ENCODE results near the gene CORO7.

Gene CORO7

GRCh38 chr16:4416200-4417032 lies at the start of gene CORO7:
Gene CORO7, minus strand, starts transcription at chr16:4416596. Its CDS starts 78 bp downstream, at chr16:4416518.
- H3K4me3 Mint-ChIP-seq, result peak within 1 kb of the TSS; percentile 89
- no peaks in the 10 kb centered on the region for H3K27me3 Mint-ChIP-seq
- peaks cover 40% of the 10 kb centered on the region for H3K4me1 Mint-ChIP-seq (ENCODE audit: low read depth)
- peak; percentile 99 for DNase-seq
- H3K27ac Mint-ChIP-seq, result peak within 1 kb of the TSS; percentile 95
- H3K9me3 Mint-ChIP-seq, result no peaks in the 10 kb centered on the region
- H3K36me3 Mint-ChIP-seq (ENCODE audit: low read depth), result peaks cover 31% of the 10 kb centered on the region

- H3K4me1 Mint-ChIP-seq (ENCODE audit: low read depth), result peaks cover 29% of the 10 kb centered on the region
- peaks cover 88% of the 10 kb centered on the region for H3K36me3 Mint-ChIP-seq (ENCODE audit: low read depth)
- H3K27me3 Mint-ChIP-seq, result no peaks in the 10 kb centered on the region
- no peaks in the 10 kb centered on the region for H3K9me3 Mint-ChIP-seq
- DNase-seq, result no peak
- peak overlapping the region; percentile 78 for H3K27ac Mint-ChIP-seq
- no peak overlapping the region for H3K4me3 Mint-ChIP-seq
Measured at GRCh38 chr16:4463522-4464163, 47.2 kb upstream of the CORO7 start.

GRCh38 chr16:4461250-4462085 lies 45.1 kb upstream of the CORO7 start:
- no peak for DNase-seq
- no peaks in the 10 kb centered on the region for H3K27me3 Mint-ChIP-seq
- no peak overlapping the region for H3K4me3 Mint-ChIP-seq
- peaks cover 26% of the 10 kb centered on the region for H3K4me1 Mint-ChIP-seq (ENCODE audit: low read depth)
- H3K9me3 Mint-ChIP-seq, result no peaks in the 10 kb centered on the region
- H3K36me3 Mint-ChIP-seq (ENCODE audit: low read depth), result peaks cover 91% of the 10 kb centered on the region
- peak overlapping the region; percentile 79 for H3K27ac Mint-ChIP-seq

- H3K4me1 Mint-ChIP-seq (ENCODE audit: low read depth), result peaks cover 20% of the 10 kb centered on the region
- no peaks in the 10 kb centered on the region for H3K27me3 Mint-ChIP-seq
- peaks cover 91% of the 10 kb centered on the region for H3K36me3 Mint-ChIP-seq (ENCODE audit: low read depth)
- no peak overlapping the region for H3K4me3 Mint-ChIP-seq
- no peak for DNase-seq
- H3K27ac Mint-ChIP-seq, result peak overlapping the region; percentile 79
- H3K9me3 Mint-ChIP-seq, result no peaks in the 10 kb centered on the region
Measured at GRCh38 chr16:4460936-4461249, 44.5 kb upstream of the CORO7 start.

- Mint-ChIP-seq H3K36me3 (ENCODE audit: low read depth) (peaks cover 91% of the 10 kb centered on the region), H3K27ac (no peak overlapping the region)
Measured at GRCh38 chr16:4455951-4456350, 39.6 kb upstream of the CORO7 start.

GRCh38 chr16:4455081-4455480 lies 38.7 kb upstream of the CORO7 start:
- Mint-ChIP-seq H3K4me3 (no peak overlapping the region), H3K36me3 (ENCODE audit: low read depth) (peaks cover 96% of the 10 kb centered on the region), H3K9me3 (no peaks in the 10 kb centered on the region), H3K27me3 (no peaks in the 10 kb centered on the region), H3K4me1 (ENCODE audit: low read depth) (peaks cover 10% of the 10 kb centered on the region), H3K27ac (peak overlapping the region; percentile 55)
- no peak for DNase-seq

More at GRCh38 chr16:4455951-4456350, 39.6 kb upstream of the CORO7 start:
- Mint-ChIP-seq H3K4me3 (no peak overlapping the region), H3K4me1 (ENCODE audit: low read depth) (peaks cover 10% of the 10 kb centered on the region), H3K9me3 (no peaks in the 10 kb centered on the region), H3K27me3 (no peaks in the 10 kb centered on the region)
- no peak for DNase-seq

- H3K36me3 Mint-ChIP-seq (ENCODE audit: low read depth), result peaks cover 96% of the 10 kb centered on the region
- H3K4me1 Mint-ChIP-seq (ENCODE audit: low read depth), result peaks cover 10% of the 10 kb centered on the region
- H3K4me3 Mint-ChIP-seq, result no peak overlapping the region
- H3K27me3 Mint-ChIP-seq, result no peaks in the 10 kb centered on the region
- no peaks in the 10 kb centered on the region for H3K9me3 Mint-ChIP-seq
- DNase-seq, result no peak
- no peak overlapping the region for H3K27ac Mint-ChIP-seq
Measured at GRCh38 chr16:4454623-4455022, 38.2 kb upstream of the CORO7 start.

- no peak for DNase-seq
- Mint-ChIP-seq H3K4me1 (ENCODE audit: low read depth) (peaks cover 4% of the 10 kb centered on the region), H3K9me3 (no peaks in the 10 kb centered on the region), H3K4me3 (no peak overlapping the region), H3K36me3 (ENCODE audit: low read depth) (peaks cover 96% of the 10 kb centered on the region), H3K27me3 (no peaks in the 10 kb centered on the region), H3K27ac (peak overlapping the region; percentile 15)
Measured at GRCh38 chr16:4452674-4453073, 36.3 kb upstream of the CORO7 start.

- no peak overlapping the region for H3K4me3 Mint-ChIP-seq
- no peaks in the 10 kb centered on the region for H3K4me1 Mint-ChIP-seq (ENCODE audit: low read depth)
- no peaks in the 10 kb centered on the region for H3K9me3 Mint-ChIP-seq
- H3K36me3 Mint-ChIP-seq (ENCODE audit: low read depth), result peaks cover 96% of the 10 kb centered on the region
- no peaks in the 10 kb centered on the region for H3K27me3 Mint-ChIP-seq
- no peak overlapping the region for H3K27ac Mint-ChIP-seq
- no peak for DNase-seq
Measured at GRCh38 chr16:4450931-4451519, 34.6 kb upstream of the CORO7 start.

GRCh38 chr16:4450430-4450829 lies 34.0 kb upstream of the CORO7 start:
- Mint-ChIP-seq H3K9me3 (no peaks in the 10 kb centered on the region), H3K36me3 (ENCODE audit: low read depth) (peaks cover 96% of the 10 kb centered on the region)

GRCh38 chr16:4443986-4444385 lies 27.6 kb upstream of the CORO7 start:
- H3K27me3 Mint-ChIP-seq, result no peaks in the 10 kb centered on the region
- no peaks in the 10 kb centered on the region for H3K4me1 Mint-ChIP-seq (ENCODE audit: low read depth)
- no peak overlapping the region for H3K4me3 Mint-ChIP-seq
- peak overlapping the region; percentile 6 for H3K27ac Mint-ChIP-seq
- H3K36me3 Mint-ChIP-seq (ENCODE audit: low read depth), result peaks cover 99% of the 10 kb centered on the region
- no peak for DNase-seq
- H3K9me3 Mint-ChIP-seq, result no peaks in the 10 kb centered on the region

More at GRCh38 chr16:4450430-4450829, 34.0 kb upstream of the CORO7 start:
- H3K27ac Mint-ChIP-seq, result peak overlapping the region; percentile 59
- H3K27me3 Mint-ChIP-seq, result no peaks in the 10 kb centered on the region
- no peaks in the 10 kb centered on the region for H3K4me1 Mint-ChIP-seq (ENCODE audit: low read depth)
- no peak for DNase-seq
- H3K4me3 Mint-ChIP-seq, result no peak overlapping the region

- no peaks in the 10 kb centered on the region for H3K4me1 Mint-ChIP-seq (ENCODE audit: low read depth)
- peaks cover 99% of the 10 kb centered on the region for H3K36me3 Mint-ChIP-seq (ENCODE audit: low read depth)
- peak overlapping the region; percentile 6 for H3K27ac Mint-ChIP-seq
- H3K4me3 Mint-ChIP-seq, result no peak overlapping the region
- no peak for DNase-seq
- no peaks in the 10 kb centered on the region for H3K9me3 Mint-ChIP-seq
- no peaks in the 10 kb centered on the region for H3K27me3 Mint-ChIP-seq
Measured at GRCh38 chr16:4443271-4443670, 26.9 kb upstream of the CORO7 start.

- H3K36me3 Mint-ChIP-seq (ENCODE audit: low read depth), result peaks cover 100% of the 10 kb centered on the region
- H3K27me3 Mint-ChIP-seq, result no peaks in the 10 kb centered on the region
- no peak overlapping the region for H3K27ac Mint-ChIP-seq
- H3K4me1 Mint-ChIP-seq (ENCODE audit: low read depth), result no peaks in the 10 kb centered on the region
- no peak overlapping the region for H3K4me3 Mint-ChIP-seq
- no peak for DNase-seq
- H3K9me3 Mint-ChIP-seq, result no peaks in the 10 kb centered on the region
Measured at GRCh38 chr16:4442371-4442770, 26.0 kb upstream of the CORO7 start.

- Mint-ChIP-seq H3K4me3 (no peak overlapping the region), H3K27ac (no peak overlapping the region), H3K36me3 (ENCODE audit: low read depth) (peaks cover 96% of the 10 kb centered on the region), H3K9me3 (no peaks in the 10 kb centered on the region), H3K4me1 (ENCODE audit: low read depth) (peaks cover 20% of the 10 kb centered on the region), H3K27me3 (no peaks in the 10 kb centered on the region)
- no peak for DNase-seq
Measured at GRCh38 chr16:4437366-4437765, 21.0 kb upstream of the CORO7 start.
